BJ (cell line): Measurements from ENCODE around the gene PIH1D1. TPM values are rescaled to one million over a fixed set of nuclear protein-coding genes. Genes with fewer than 3 reads are reported as not detected.

ENCODE experiments used
- CTCF ChIA-PET: fragments of 350-600 bp; formaldehyde crosslinking; extraction: SDS; loops from one replicate; lab custom pipeline; 2021; ENCODE audit warnings: antibody characterized with exemption, inconsistent platforms; lab: Yijun Ruan, JAX
- POLR2A ChIA-PET: fragments of 300-600 bp; sonication (Branson Sonifier 250); formaldehyde crosslinking; extraction: SDS; loops from one replicate; lab custom pipeline; 2021; ENCODE audit warnings: antibody characterized with exemption; lab: Charles Lee
- DNase-seq: peaks from one replicate; pipeline ENCODE4 v3.0.0-alpha.2; 2011; ENCODE audit warnings: low read depth
- H3K27me3 ChIP-seq: 2 replicates; pipeline ENCODE4 v1.6.0; 2011; ENCODE audit warnings: low read length; ENCODE audit not compliant: control insufficient read depth, insufficient read depth
- H3K36me3 ChIP-seq: 2 replicates; pipeline ENCODE4 v1.5.1; 2011; ENCODE audit warnings: low read length; ENCODE audit not compliant: control insufficient read depth, insufficient read depth
- H3K4me3 ChIP-seq: 2 replicates; pipeline ENCODE4 v1.5.1; 2011; ENCODE audit warnings: low read depth, mild to moderate bottlenecking, control low read depth, low read length
- CTCF ChIP-seq: IDR thresholded peaks from 2 replicates; pipeline ENCODE4 v1.5.1; 2011; ENCODE audit warnings: low read depth, mild to moderate bottlenecking, control low read depth, inconsistent platforms, low read length, moderate library complexity; ENCODE audit not compliant: insufficient read depth
- polyA plus RNA-seq: library from polyadenylated mRNA; depleted of rRNA; stranded (reverse); fragments of >200 nt; gene quantifications from 2 replicates; pipeline ENCODE4 v1.2.3, GENCODE V29; 2011

Gene PIH1D1
- polyA plus RNA-seq, 1 experiment, result 75.8 TPM

- peak; percentile 84 for TF ChIP-seq CTCF
- ChIA-PET CTCF (interaction anchor here (0.6 to 2.3 kb wide), 16 partner anchors 10 to 218 kb away, joined by 3 to 13 read pairs (median 3); partner anchors contain the start of genes GFY and TEAD2), POLR2A (no interaction called here)
- peak overlapping the region; percentile 72 for H3K4me3 ChIP-seq
- peak; percentile 53 for DNase-seq
- peaks cover 29% of the 10 kb centered on the region for H3K27me3 ChIP-seq
- peaks cover 9% of the 10 kb centered on the region for H3K36me3 ChIP-seq
These were observed 8.1 kb downstream of the PIH1D1 start for GRCh38 chr19:49443366-49444099.

- ChIA-PET POLR2A (interaction anchor here (0.6 kb wide), 1 partner anchor 18 kb away, joined by 4 read pairs; no protein-coding TSS in a partner anchor), CTCF (interaction anchor here (0.7 to 2.3 kb wide), 18 partner anchors 9 to 217 kb away, joined by 3 to 13 read pairs (median 4); partner anchors contain the start of genes GFY and PIH1D1)
These were observed 8.7 kb downstream of the PIH1D1 start for GRCh38 chr19:49442771-49443365.

GRCh38 chr19:49442354-49442753 is 9.3 kb downstream of the PIH1D1 start:
- Histone ChIP-seq H3K27me3 (peaks cover 38% of the 10 kb centered on the region), H3K36me3 (peaks cover 7% of the 10 kb centered on the region), H3K4me3 (peak overlapping the region; percentile 72)
- TF ChIP-seq CTCF, result no peak
- POLR2A ChIA-PET, result interaction anchor here (0.6 kb wide), 1 partner anchor 18 kb away, joined by 4 read pairs; no protein-coding TSS in a partner anchor
- DNase-seq, result no peak
- CTCF ChIA-PET, result interaction anchor here (0.7 to 2.3 kb wide), 18 partner anchors 9 to 217 kb away, joined by 3 to 13 read pairs (median 4); partner anchors contain the start of genes GFY and PIH1D1

More at GRCh38 chr19:49442771-49443365, 8.7 kb downstream of the PIH1D1 start:
- peaks cover 36% of the 10 kb centered on the region for H3K27me3 ChIP-seq
- H3K36me3 ChIP-seq, result peaks cover 7% of the 10 kb centered on the region
- no peak for TF ChIP-seq CTCF
- H3K4me3 ChIP-seq, result peak overlapping the region; percentile 72
- no peak for DNase-seq

- no peak overlapping the region for H3K4me3 ChIP-seq
These were observed 9.7 kb downstream of the PIH1D1 start for GRCh38 chr19:49441960-49442350.

More at GRCh38 chr19:49441960-49442350, 9.7 kb downstream of the PIH1D1 start:
- TF ChIP-seq CTCF, result no peak
- DNase-seq, result no peak
- Histone ChIP-seq H3K36me3 (peaks cover 4% of the 10 kb centered on the region), H3K27me3 (peaks cover 41% of the 10 kb centered on the region)
- POLR2A ChIA-PET, result no interaction called here
- CTCF ChIA-PET, result interaction anchor here (1.1 to 2.3 kb wide), 9 partner anchors 10 to 216 kb away, joined by 3 to 13 read pairs (median 5); partner anchors contain the start of gene PIH1D1
